NCI-H748 (cell line): ENCODE results near the gene DIP2C.

Experiments
- DNase-seq: peaks from one replicate; lab custom pipeline; 2025; ENCODE audit not compliant: unreplicated experiment; lab: John Stamatoyannopoulos, UW

DIP2C gene

DNA sequence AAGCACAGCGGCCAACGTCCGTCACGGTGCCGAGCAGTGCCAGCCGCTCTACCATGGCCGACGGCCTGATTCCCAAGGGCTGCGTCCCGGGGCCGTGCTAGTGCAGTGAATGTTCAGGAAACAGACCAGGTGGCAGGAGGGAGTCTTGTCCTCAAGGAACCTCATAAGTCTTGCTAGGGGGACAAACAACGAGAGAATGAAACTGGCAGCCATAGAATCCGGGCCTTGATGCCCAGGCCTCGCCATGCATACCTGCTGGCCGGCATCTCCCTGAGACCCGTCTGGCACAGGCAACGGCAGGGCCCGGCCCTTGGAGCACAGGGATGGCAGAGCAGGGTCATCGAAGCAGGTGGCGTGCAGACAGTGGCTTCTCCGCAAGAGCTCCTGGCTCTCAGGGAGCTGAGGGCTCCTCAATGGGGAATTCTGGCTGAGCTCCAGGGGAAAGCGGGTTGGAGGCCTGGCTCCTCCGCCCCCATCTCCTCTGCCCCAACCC, 58.8 kb downstream of the DIP2C start:
- DNase-seq: peak; percentile 20

GRCh38 chr10:629186-629998, 60.1 kb downstream of the DIP2C start:
- no peak for DNase-seq

GRCh38 chr10:628386-629045, 61.0 kb downstream of the DIP2C start:
- peak; percentile 90 for DNase-seq

GRCh38 chr10:627032-627992, 62.2 kb downstream of the DIP2C start:
- no peak for DNase-seq

DNA sequence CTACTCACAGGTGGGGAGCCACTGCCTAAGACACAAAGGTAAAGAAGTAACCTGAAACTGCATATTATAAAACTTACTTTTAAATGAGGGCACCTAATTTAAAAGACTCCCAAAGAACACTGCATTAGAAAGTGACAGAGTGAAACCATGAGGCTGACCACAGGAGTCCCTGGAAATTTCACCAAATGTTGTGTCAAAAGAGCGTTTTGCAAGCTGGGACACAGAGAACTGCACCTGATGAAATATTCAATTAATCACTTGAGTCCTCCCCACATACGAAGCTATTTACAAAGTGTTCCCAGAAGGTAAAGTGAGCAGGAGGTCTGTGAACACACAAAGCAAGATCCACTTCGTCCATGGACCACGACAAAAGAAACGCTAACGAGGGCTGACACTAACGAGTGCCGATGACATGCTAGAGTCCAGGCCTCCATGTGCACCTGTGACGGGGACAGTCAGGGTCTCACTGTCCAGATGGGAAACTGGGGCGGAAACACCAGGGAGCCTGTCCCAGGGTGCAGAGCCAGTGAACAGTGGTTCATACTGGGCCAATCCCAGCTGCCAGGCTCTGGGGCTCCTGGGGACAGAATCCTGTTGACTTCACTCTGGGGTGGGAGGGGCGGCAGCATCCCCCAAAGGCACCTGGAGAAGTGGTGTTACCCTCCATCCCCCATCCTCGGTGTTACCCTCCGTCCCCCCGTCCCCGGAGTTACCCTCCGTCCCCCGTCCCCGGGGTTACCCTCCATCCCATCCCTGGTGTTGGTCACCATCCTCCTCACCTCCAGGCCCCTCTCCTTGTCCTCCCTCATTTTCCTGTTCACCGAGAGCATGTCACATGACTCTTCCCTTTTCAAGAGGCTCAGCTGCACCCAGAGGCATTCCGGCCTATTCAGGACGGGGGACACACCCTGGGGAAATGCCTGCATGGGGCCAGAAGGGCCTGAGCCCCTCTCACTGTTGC, 63.4 kb downstream of the DIP2C start:
- DNase-seq: no peak

GRCh38 chr10:625333-625696, 64.2 kb downstream of the DIP2C start:
- peak; percentile 53 for DNase-seq

DNA sequence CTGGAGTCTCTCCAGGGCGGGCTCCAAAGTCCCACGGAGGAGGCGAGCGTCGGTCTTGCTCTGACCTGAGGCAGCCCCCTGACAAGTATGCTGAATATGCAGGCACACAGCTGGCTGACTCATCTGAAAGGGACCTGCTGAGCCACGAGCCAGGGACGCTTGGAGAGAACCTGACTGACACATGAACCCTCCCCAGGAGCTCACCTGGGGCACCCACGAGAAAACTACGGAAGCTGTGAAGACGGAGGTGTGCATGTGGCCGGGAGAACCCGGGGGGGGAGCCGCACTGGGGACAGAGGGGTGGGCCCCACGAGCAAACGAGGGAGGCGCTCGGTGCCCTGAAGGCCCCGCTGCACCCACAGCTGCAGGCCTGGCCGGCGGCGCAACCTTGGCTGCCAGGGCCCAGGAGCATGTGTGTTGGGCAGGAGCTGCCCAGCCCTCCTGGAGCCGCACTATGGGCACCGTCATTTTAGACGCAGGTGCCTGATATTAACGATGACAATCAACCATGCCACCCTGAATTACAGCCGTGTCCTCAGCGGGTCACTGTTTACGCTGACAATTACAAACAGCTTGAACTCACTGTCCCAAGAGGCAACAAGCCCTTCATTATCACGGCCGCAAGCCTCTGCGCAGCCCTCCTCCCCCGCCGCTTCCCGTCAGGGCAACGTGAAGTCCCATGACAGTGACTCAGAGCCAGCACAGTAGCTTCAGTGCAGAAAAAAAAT, 64.7 kb downstream of the DIP2C start:
- DNase-seq: peak; percentile 88

DNA sequence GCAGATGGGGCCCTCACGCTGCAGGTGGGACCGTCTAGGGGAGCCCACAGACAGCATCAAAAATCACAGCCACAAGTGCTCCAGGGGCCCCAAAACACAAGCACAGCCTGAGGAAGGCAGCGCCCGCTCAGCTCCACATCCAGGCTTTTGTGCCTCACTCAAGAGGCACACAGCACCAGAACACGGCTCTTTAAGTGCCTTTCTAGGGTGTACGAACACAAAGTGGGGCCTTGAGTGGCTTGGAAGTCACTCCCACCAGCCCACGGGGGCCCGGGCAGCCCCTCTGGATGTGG, 65.2 kb downstream of the DIP2C start:
- DNase-seq: no peak

GRCh38 chr10:623477-624311, 65.8 kb downstream of the DIP2C start:
- no peak for DNase-seq

DNA sequence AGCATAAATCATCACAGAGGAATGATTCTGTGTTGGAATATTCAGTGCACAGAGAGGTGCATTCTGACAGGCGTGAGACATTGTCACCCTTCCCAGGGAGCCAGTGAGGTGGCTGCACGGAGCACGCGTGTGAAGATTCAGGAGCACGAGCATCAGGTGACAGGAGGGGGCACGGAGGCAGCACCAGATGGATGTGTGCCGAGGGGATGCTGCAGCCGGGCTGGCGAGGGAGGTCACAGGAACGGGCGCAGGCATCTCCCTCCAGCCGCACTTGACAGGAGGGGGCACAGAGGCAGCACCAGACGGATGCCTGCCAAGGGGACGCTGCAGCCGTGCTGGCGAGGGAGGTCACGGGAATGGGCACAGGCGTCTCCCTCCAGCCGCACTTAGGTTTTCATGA, 66.5 kb downstream of the DIP2C start:
- no peak for DNase-seq

- DNase-seq: no peak
Observed at GRCh38 chr10:621981-622740, 67.3 kb downstream of the DIP2C start.

GRCh38 chr10:621513-621912, 68.0 kb downstream of the DIP2C start:
- DNase-seq: no peak

- no peak for DNase-seq
Observed at GRCh38 chr10:620971-621370, 68.5 kb downstream of the DIP2C start.

DNA sequence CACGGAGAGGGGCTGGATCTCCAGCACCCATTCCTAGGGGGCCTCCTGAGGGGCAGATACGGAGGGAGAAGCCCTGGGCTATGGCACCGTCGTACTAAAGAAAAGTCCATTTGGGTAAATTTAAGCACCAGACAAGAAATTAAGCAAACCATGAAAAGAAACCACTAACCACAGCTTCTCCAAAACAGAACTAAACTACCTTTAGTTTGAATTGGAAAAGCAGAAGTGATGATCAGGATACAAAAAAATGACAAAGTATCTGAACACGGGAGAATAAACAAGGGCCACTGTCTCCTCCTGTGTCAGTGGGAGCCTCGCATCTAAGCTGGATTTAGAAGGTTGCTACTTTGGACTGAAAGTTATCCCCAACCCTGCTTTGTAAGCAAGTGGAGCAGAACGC, 69.1 kb downstream of the DIP2C start:
- no peak for DNase-seq

GRCh38 chr10:619710-620109, 69.8 kb downstream of the DIP2C start:
- DNase-seq: no peak

DNA sequence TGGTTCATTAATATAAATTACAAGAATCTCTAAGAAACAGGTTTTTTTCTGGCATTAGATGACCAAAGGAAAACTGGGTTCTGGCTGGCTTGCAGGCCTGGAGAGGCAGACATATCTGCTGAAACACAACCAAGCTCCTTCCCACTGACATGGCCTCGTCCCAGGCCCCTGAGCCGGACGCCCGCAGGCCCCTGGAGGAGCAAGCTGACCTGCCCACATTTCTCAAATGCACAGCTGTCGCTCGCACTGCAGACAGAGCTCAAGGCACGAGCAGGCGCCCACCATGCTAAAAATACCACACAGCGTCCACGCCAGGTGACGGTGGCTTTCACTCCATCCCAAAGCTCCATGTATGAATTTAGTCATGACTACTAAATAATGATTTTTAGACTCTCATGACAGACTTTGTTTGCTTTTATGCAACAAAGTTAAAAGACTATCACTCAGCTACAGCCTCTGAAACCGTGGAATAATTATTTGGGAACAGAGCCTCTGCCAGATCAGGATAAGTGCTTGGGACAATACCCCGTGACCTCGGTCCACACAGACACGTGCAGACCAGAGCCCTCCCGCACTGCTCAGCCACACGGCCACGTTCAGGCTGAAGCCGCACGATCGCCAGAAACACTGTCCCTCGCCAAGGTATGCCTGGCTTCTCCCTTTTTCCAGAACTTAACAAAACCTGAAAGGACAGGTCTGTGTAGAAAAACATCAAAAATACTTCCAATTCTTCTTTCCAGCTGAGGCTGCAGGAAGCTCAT, 71.1 kb downstream of the DIP2C start:
- DNase-seq: no peak

DNA sequence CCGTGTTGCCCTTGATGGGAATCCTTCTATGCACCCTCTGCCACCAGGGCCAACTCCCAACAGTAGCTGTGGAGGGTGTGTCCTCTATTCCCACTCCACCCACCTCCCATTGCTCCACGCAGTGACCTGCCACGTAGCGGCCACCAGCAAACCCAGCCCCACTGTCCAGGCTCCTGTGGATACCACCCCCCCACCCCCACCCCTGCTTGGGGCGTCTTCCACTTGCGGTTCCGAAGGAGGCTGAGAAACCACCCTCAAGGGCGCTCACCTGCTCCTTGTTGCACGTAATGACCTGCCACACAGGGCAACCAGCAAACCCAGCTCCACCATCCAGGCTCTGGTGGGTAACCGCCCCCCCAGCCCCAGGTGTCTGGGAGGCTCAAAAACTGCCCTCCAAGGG, 72.0 kb downstream of the DIP2C start:
- DNase-seq: no peak
